ENCODE results near the gene NUDT5. TPM values are rescaled to one million over a fixed set of nuclear protein-coding genes. Genes with fewer than 3 reads are reported as not detected.

Gene NUDT5
- total RNA-seq, 2 experiments from 2014 or later, result 55.7 to 105 TPM

GRCh38 chr10:12212454-12212853 lies 16.8 kb upstream of the NUDT5 start:
- Histone ChIP-seq H2AFZ (ENCODE audit: low read length) (no peak overlapping the region), H3K36me3 (ENCODE audit: insufficient read depth, low read length) (peaks cover 98% of the 10 kb centered on the region), H3K4me1 (ENCODE audit: insufficient read depth, low read length, poor library complexity, severe bottlenecking) (peaks cover 37% of the 10 kb centered on the region), H3K9me2 (ENCODE audit: insufficient read depth, low read length) (no peaks in the 10 kb centered on the region), H3K4me3 (ENCODE audit: low read depth, low read length, poor library complexity, severe bottlenecking) (no peak overlapping the region), H4K20me1 (ENCODE audit: insufficient read depth, low read length) (peaks cover 20% of the 10 kb centered on the region; the same call in 1 of the 2 replicates), H3K27ac (ENCODE audit: low read depth, low read length, poor library complexity, severe bottlenecking) (no peak overlapping the region), H3K4me2 (ENCODE audit: low read length) (no peak overlapping the region), H3K79me2 (ENCODE audit: insufficient read depth, low read depth, low read length) (peaks cover 56% of the 10 kb centered on the region), H3K9me3 (ENCODE audit: low read length) (no peaks in the 10 kb centered on the region)
- CTCF ChIA-PET (ENCODE audit: unreplicated experiment), result no interaction called here
- POLR2A ChIA-PET, result interaction anchor here (0.5 to 1.0 kb wide), 2 partner anchors 17 to 161 kb away, joined by 3 to 4 read pairs; partner anchors contain the start of genes CDC123 and NUDT5
- intact Hi-C loops (cut with micrococcal nuclease; ENCODE audit: unreplicated experiment), result no loop called here
- DNase-seq (ENCODE audit: low spot score), result no peak
- no TSS peak for BruUV-seq (replicated peaks)
- TF ChIP-seq, protein P1, sequence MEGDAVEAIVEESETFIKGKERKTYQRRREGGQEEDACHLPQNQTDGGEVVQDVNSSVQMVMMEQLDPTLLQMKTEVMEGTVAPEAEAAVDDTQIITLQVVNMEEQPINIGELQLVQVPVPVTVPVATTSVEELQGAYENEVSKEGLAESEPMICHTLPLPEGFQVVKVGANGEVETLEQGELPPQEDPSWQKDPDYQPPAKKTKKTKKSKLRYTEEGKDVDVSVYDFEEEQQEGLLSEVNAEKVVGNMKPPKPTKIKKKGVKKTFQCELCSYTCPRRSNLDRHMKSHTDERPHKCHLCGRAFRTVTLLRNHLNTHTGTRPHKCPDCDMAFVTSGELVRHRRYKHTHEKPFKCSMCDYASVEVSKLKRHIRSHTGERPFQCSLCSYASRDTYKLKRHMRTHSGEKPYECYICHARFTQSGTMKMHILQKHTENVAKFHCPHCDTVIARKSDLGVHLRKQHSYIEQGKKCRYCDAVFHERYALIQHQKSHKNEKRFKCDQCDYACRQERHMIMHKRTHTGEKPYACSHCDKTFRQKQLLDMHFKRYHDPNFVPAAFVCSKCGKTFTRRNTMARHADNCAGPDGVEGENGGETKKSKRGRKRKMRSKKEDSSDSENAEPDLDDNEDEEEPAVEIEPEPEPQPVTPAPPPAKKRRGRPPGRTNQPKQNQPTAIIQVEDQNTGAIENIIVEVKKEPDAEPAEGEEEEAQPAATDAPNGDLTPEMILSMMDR (conservative IDR thresholded peaks at IDR 0.05; ENCODE audit: low read length), result no peak
- TF ChIP-seq EZH2phosphoT487 (IDR thresholded peaks at IDR 0.05; ENCODE audit: borderline replicate concordance, low read depth, low read length), result no peak

DNA sequence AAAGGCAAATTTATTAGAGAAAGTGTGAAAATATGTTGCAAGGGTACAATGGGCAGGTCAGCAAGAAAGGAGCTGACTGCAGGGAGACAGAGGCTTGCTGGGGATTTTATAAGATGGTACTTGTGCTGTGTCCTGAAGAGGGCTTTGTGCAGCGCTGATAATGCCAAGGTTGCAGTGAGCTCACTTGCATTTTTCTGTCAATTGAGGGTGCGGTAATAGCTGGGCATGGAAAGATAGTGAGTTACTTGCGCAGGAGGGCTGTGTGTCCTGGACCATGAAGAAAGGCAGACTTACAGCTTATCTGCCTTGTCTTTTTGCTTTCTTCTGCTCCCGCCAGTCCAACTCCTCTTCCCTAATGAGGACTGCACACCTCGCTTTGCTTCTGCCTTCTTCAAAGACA lies 12.8 kb upstream of the NUDT5 start:
- Histone ChIP-seq H3K9me3 (ENCODE audit: low read length) (no peaks in the 10 kb centered on the region), H3K36me3 (ENCODE audit: insufficient read depth, low read length) (peaks cover 98% of the 10 kb centered on the region), H3K27ac (ENCODE audit: low read depth, low read length, poor library complexity, severe bottlenecking) (no peak overlapping the region), H3K4me2 (ENCODE audit: low read length) (no peak overlapping the region), H2AFZ (ENCODE audit: low read length) (no peak overlapping the region), H4K20me1 (ENCODE audit: insufficient read depth, low read length) (peaks cover 6% of the 10 kb centered on the region; the same call in 1 of the 2 replicates), H3K4me3 (ENCODE audit: low read depth, low read length, poor library complexity, severe bottlenecking) (no peak overlapping the region), H3K79me2 (ENCODE audit: insufficient read depth, low read depth, low read length) (peaks cover 65% of the 10 kb centered on the region), H3K9me2 (ENCODE audit: insufficient read depth, low read length) (no peaks in the 10 kb centered on the region), H3K4me1 (ENCODE audit: insufficient read depth, low read length, poor library complexity, severe bottlenecking) (peaks cover 24% of the 10 kb centered on the region)
- intact Hi-C loops (cut with micrococcal nuclease; ENCODE audit: unreplicated experiment), result no loop called here
- ChIA-PET POLR2A (interaction anchor here (1.0 kb wide), 1 partner anchor 116 kb away, joined by 6 read pairs; no protein-coding TSS in a partner anchor), CTCF (ENCODE audit: unreplicated experiment) (no interaction called here)
- TF ChIP-seq EZH2phosphoT487 (IDR thresholded peaks at IDR 0.05; ENCODE audit: borderline replicate concordance, low read depth, low read length), result no peak
- TF ChIP-seq, protein P1 (conservative IDR thresholded peaks at IDR 0.05; ENCODE audit: low read length), result no peak
- DNase-seq (ENCODE audit: low spot score), result no peak
- BruUV-seq (replicated peaks), result no TSS peak

- H3K79me2 ChIP-seq (ENCODE audit: insufficient read depth, low read depth, low read length), result peaks cover 76% of the 10 kb centered on the region
- DNase-seq (ENCODE audit: low spot score), result no peak
- POLR2A ChIA-PET, result interaction anchor here (0.6 kb wide), 2 partner anchors 8 to 334 kb away, joined by 3 read pairs; no protein-coding TSS in a partner anchor
- no TSS peak for BruUV-seq (replicated peaks)
- peaks cover 6% of the 10 kb centered on the region; the same call in 1 of the 2 replicates for H4K20me1 ChIP-seq (ENCODE audit: insufficient read depth, low read length)
- H3K27ac ChIP-seq (ENCODE audit: low read depth, low read length, poor library complexity, severe bottlenecking), result no peak overlapping the region
- CTCF ChIA-PET (ENCODE audit: unreplicated experiment), result no interaction called here
- no peak overlapping the region for H3K4me3 ChIP-seq (ENCODE audit: low read depth, low read length, poor library complexity, severe bottlenecking)
- intact Hi-C loops (cut with micrococcal nuclease; ENCODE audit: unreplicated experiment), result no loop called here
- no peaks in the 10 kb centered on the region for H3K9me2 ChIP-seq (ENCODE audit: insufficient read depth, low read length)
- H3K4me1 ChIP-seq (ENCODE audit: insufficient read depth, low read length, poor library complexity, severe bottlenecking), result peaks cover 19% of the 10 kb centered on the region
- TF ChIP-seq EZH2phosphoT487 (IDR thresholded peaks at IDR 0.05; ENCODE audit: borderline replicate concordance, low read depth, low read length), result no peak
- TF ChIP-seq, protein P1 (conservative IDR thresholded peaks at IDR 0.05; ENCODE audit: low read length), result no peak
- H2AFZ ChIP-seq (ENCODE audit: low read length), result no peak overlapping the region
- H3K36me3 ChIP-seq (ENCODE audit: insufficient read depth, low read length), result peaks cover 98% of the 10 kb centered on the region
- H3K4me2 ChIP-seq (ENCODE audit: low read length), result no peak overlapping the region
- no peaks in the 10 kb centered on the region for H3K9me3 ChIP-seq (ENCODE audit: low read length)
Measured at GRCh38 chr10:12207114-12207513, 11.4 kb upstream of the NUDT5 start.

Data from OCI-LY7 (cell line).